CD4-positive, alpha-beta T cell (primary cell): ENCODE measurements around the gene CDHR5. TPM values are rescaled to one million over a fixed set of nuclear protein-coding genes. Genes with fewer than 3 reads are reported as not detected.

Experiments used
- ATAC-seq: fragments of 200-7000 bp; cut with Tn5 transposase; one replicate; pipeline ENCODE4 v1.10.0; 2022; ENCODE audit warnings: mild to moderate bottlenecking; ENCODE audit not compliant: poor library complexity
- CTCF ChIA-PET: fragments of 350-600 bp; sonication (Branson Sonifier 250); formaldehyde crosslinking; loops from one replicate; lab custom pipeline; 2021; ENCODE audit warnings: antibody characterized with exemption, inconsistent platforms; lab: Charles Lee
- POLR2A ChIA-PET: fragments of 350-600 bp; sonication (Branson Sonifier 250); formaldehyde crosslinking; loops from one replicate; lab custom pipeline; 2021; ENCODE audit warnings: antibody characterized with exemption, inconsistent platforms; lab: Charles Lee
- DNase-seq, 14 experiments: peaks; one replicate each; pipeline ENCODE4 v3.0.0-alpha.2; 2013 to 2020; ENCODE audit warnings: mixed read lengths in 2 of 14
- H3K27ac ChIP-seq, 2 donors: one replicate each; pipeline versions ENCODE4 v1.5.1 to v1.7.0; 2013; ENCODE audit warnings: low read length in 2 of 2, low read depth in 1 of 2, mild to moderate bottlenecking in 1 of 2
- H3K27me3 ChIP-seq, 2 experiments: 1 replicate in 1 of 2; 2 replicates in 1 of 2; pipeline versions ENCODE4 v1.6.1 to v1.7.0; 2013; ENCODE audit warnings: low read length in 2 of 2, control low read depth in 1 of 2, mild to moderate bottlenecking in 1 of 2, moderate library complexity in 1 of 2; ENCODE audit not compliant: insufficient read depth in 2 of 2, control insufficient read depth in 1 of 2
- H3K36me3 ChIP-seq: one replicate; pipeline ENCODE4 v1.6.1; 2013; ENCODE audit warnings: low read length, control low read depth; ENCODE audit not compliant: insufficient read depth
- H3K4me1 ChIP-seq: one replicate; pipeline ENCODE4 v1.6.1; 2013; ENCODE audit warnings: low read length, control low read depth; ENCODE audit not compliant: insufficient read depth
- H3K4me3 ChIP-seq: one replicate; pipeline ENCODE4 v1.5.1; 2013; ENCODE audit warnings: mild to moderate bottlenecking, low read length, moderate library complexity
- H3K9me3 ChIP-seq, 2 experiments: 1 replicate in 1 of 2; 2 replicates in 1 of 2; pipeline versions ENCODE4 v1.6.1 to v1.7.0; 2013; ENCODE audit warnings: low read length in 2 of 2, mild to moderate bottlenecking in 2 of 2, control low read depth in 1 of 2, moderate library complexity in 1 of 2; ENCODE audit not compliant: control insufficient read depth in 1 of 2, insufficient read depth in 1 of 2
- H3K27ac Mint-ChIP-seq: one replicate; pipeline ENCODE4 v1.8.0; 2020; ENCODE audit warnings: mixed read lengths
- H3K27me3 Mint-ChIP-seq: one replicate; pipeline ENCODE4 v1.8.0; 2021; ENCODE audit warnings: mixed read lengths
- H3K36me3 Mint-ChIP-seq: one replicate; pipeline ENCODE4 v1.8.0; 2021; ENCODE audit warnings: low read depth, mixed read lengths
- H3K4me1 Mint-ChIP-seq: one replicate; pipeline ENCODE4 v1.8.0; 2021; ENCODE audit warnings: low read depth, mixed read lengths
- H3K4me3 Mint-ChIP-seq: one replicate; pipeline ENCODE4 v1.8.0; 2020; ENCODE audit warnings: mild to moderate bottlenecking, mixed read lengths
- H3K9me3 Mint-ChIP-seq: one replicate; pipeline ENCODE4 v1.8.0; 2020; ENCODE audit warnings: mixed read lengths
- intact Hi-C, 2 experiments: fragments of 100-400 bp; cut with DNase I in 1 of 2; cut with micrococcal nuclease in 1 of 2; formaldehyde crosslinking; loops; one replicate each; pipeline versions ENCODE4 v1.15.1 to v1.9.0; 2023 to 2025; cut with DNase I, micrococcal nuclease
- polyA plus RNA-seq, 2 donors: library from polyadenylated mRNA; unstranded; fragments of 120-200 nt; gene quantifications; one replicate each; pipeline ENCODE4 v1.2.1, GENCODE V29; 2013
- total RNA-seq, 174 experiments: library from RNA in 2 of 174; stranded (reverse) in 2 of 174; gene quantifications; one replicate each; pipeline ENCODE4 v1.2.3 and lab custom pipeline; 2021 to 2026
- TF ChIP-seq, protein P1 (sequence below): fragments of 200-600 bp; IDR thresholded peaks from one replicate; pipeline ENCODE4 v1.8.0; 2022; ENCODE audit warnings: antibody characterized with exemption, mild to moderate bottlenecking

The CDHR5 gene, protein sequence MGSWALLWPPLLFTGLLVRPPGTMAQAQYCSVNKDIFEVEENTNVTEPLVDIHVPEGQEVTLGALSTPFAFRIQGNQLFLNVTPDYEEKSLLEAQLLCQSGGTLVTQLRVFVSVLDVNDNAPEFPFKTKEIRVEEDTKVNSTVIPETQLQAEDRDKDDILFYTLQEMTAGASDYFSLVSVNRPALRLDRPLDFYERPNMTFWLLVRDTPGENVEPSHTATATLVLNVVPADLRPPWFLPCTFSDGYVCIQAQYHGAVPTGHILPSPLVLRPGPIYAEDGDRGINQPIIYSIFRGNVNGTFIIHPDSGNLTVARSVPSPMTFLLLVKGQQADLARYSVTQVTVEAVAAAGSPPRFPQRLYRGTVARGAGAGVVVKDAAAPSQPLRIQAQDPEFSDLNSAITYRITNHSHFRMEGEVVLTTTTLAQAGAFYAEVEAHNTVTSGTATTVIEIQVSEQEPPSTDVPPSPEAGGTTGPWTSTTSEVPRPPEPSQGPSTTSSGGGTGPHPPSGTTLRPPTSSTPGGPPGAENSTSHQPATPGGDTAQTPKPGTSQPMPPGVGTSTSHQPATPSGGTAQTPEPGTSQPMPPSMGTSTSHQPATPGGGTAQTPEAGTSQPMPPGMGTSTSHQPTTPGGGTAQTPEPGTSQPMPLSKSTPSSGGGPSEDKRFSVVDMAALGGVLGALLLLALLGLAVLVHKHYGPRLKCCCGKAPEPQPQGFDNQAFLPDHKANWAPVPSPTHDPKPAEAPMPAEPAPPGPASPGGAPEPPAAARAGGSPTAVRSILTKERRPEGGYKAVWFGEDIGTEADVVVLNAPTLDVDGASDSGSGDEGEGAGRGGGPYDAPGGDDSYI
- not detected for total RNA-seq
- 0.15 TPM for polyA plus RNA-seq (2013, experiment 1 of 2)
- polyA plus RNA-seq (2013, experiment 2 of 2) = 0.20 TPM
- 0 to 0.74 (median 0) reads per million in 172 experiments for total RNA-seq (lab: John Stamatoyannopoulos, UW)

DNA sequence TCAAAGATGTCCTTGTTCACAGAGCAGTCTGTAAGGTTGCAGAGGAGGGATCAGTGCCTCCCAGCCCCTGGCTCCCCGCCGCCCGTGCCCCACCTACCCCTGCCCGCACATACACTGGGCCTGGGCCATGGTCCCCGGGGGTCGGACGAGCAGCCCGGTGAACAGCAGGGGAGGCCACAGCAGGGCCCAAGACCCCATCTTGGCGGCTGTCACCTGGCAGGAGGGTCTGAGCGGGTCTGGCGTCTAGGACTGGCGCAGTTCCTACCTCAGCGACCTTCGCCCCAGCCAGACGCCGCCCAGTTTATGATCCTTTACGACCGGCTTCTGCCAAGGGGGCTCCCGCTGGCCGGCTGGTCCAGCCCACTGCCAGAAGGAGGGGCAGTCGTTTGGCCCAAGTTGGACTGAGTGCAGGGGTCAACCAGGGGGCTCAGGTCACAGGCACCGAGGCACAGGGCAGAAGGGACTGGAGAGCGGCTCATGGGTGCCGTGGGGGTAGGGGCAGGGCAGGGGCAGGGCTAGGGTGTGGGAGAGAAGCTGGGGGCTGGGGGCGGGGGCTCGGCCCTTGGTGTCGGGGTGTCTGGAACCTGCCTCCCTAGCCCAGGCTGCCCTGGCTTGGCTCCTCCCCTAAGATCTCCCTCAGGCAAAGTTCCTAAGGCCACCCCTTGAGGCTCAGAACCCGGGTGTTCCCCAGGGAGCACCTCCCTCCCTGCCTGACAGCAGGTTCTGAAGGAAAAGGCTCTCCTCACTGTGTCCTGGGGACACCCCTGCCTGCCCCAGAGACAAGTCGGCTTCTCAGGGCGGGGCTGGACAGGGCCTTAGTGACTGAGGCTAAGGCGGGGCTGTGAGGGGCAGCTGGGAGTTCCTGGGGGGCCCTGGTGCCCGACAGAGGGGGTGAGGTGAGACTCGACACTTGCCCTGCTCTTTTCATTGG lies at the start of gene CDHR5:
CDHR5 (minus strand) TSS at position 251 of the 931 bp plus-strand sequence; CDS start at position 198, 53 bp downstream.
- Mint-ChIP-seq H3K36me3 (no peaks in the 10 kb centered on the region), H3K4me1 (peaks cover 16% of the 10 kb centered on the region), H3K27me3 (peaks cover 28% of the 10 kb centered on the region), H3K9me3 (no peaks in the 10 kb centered on the region), H3K4me3 (no peak within 1 kb of the TSS), H3K27ac (no peak within 1 kb of the TSS)
- ChIA-PET CTCF (no interaction called here), POLR2A (no interaction called here)
- DNase-seq = peak in 1 of 14 experiments; percentile 26
- H3K4me3 ChIP-seq = no peak within 1 kb of the TSS
- H3K36me3 ChIP-seq = no peaks in the 10 kb centered on the region
- H3K27ac ChIP-seq = no peak within 1 kb of the TSS
- intact Hi-C loops = no loop called here
- peaks cover 22% of the 10 kb centered on the region for H3K4me1 ChIP-seq
- H3K27me3 ChIP-seq = peaks cover 19 to 25% of the 10 kb centered on the region in 2 experiments
- TF ChIP-seq, protein P1, sequence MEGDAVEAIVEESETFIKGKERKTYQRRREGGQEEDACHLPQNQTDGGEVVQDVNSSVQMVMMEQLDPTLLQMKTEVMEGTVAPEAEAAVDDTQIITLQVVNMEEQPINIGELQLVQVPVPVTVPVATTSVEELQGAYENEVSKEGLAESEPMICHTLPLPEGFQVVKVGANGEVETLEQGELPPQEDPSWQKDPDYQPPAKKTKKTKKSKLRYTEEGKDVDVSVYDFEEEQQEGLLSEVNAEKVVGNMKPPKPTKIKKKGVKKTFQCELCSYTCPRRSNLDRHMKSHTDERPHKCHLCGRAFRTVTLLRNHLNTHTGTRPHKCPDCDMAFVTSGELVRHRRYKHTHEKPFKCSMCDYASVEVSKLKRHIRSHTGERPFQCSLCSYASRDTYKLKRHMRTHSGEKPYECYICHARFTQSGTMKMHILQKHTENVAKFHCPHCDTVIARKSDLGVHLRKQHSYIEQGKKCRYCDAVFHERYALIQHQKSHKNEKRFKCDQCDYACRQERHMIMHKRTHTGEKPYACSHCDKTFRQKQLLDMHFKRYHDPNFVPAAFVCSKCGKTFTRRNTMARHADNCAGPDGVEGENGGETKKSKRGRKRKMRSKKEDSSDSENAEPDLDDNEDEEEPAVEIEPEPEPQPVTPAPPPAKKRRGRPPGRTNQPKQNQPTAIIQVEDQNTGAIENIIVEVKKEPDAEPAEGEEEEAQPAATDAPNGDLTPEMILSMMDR = no peak
- peaks cover 0 to 19% of the 10 kb centered on the region in 2 experiments for H3K9me3 ChIP-seq
- ATAC-seq = no peak

DNA sequence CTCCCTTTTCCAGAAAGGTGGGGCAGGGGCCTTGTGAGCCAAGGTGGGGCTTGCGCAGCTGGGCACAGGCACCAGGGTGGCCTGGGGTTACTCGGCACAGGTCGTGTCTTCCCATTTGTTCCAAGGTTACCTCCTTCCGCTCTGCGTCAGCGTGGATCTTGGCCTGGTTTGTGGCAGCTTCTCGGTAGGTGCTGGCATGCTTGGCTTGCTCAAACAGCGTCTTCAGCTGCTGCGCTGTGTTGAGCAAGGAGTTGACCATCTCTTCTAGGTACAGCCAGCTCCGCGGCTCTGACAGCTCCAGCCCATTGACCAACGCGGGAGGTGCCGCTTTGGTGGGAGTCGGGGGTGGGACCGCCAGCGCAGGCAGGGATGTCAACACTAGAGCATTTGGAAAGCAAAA lies 49.7 kb upstream of the CDHR5 start:
- Histone ChIP-seq H3K4me1 (no peaks in the 10 kb centered on the region), H3K27me3 (no peaks in the 10 kb centered on the region), H3K4me3 (no peak overlapping the region), H3K36me3 (peaks cover 37% of the 10 kb centered on the region), H3K27ac (no peak overlapping the region), H3K9me3 (no peaks in the 10 kb centered on the region)
- no peak overlapping the region for H3K27ac Mint-ChIP-seq
- CTCF ChIA-PET = no interaction called here
- DNase-seq = no peak
- no peaks in the 10 kb centered on the region for H3K4me1 Mint-ChIP-seq
- H3K27me3 Mint-ChIP-seq = no peaks in the 10 kb centered on the region
- POLR2A ChIA-PET = no interaction called here
- H3K36me3 Mint-ChIP-seq = peaks cover 44% of the 10 kb centered on the region
- no peak overlapping the region for H3K4me3 Mint-ChIP-seq
- intact Hi-C loops = no loop called here
- no peaks in the 10 kb centered on the region for H3K9me3 Mint-ChIP-seq
- ATAC-seq = no peak
- TF ChIP-seq, protein P1 = no peak

DNA sequence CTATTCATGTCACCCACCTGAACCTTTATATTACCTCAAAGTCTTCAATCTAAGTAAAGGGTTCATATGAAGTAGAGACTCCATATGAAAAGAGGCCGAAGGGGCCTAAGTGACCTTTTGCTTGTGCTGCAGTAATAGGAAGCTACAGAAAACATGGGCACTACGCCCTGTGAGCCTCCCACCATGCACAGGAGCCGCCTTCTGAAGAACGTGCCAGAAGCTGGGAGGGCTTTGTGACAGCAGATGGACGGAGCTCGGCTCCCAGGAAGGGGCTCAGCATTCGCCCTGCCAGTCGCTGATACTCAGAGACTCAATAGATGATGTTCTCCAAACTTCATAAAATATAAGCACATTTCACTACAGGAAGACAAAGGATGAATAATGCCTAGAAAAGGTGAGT lies 49.1 kb upstream of the CDHR5 start:
- no peaks in the 10 kb centered on the region for H3K9me3 Mint-ChIP-seq
- no peak overlapping the region for H3K27ac Mint-ChIP-seq
- Histone ChIP-seq H3K36me3 (peaks cover 37% of the 10 kb centered on the region), H3K4me3 (no peak overlapping the region), H3K27ac (no peak overlapping the region), H3K27me3 (no peaks in the 10 kb centered on the region), H3K9me3 (no peaks in the 10 kb centered on the region), H3K4me1 (no peaks in the 10 kb centered on the region)
- no peak overlapping the region for H3K4me3 Mint-ChIP-seq
- H3K27me3 Mint-ChIP-seq = no peaks in the 10 kb centered on the region
- peaks cover 41% of the 10 kb centered on the region for H3K36me3 Mint-ChIP-seq
- intact Hi-C loops = no loop called here
- H3K4me1 Mint-ChIP-seq = no peaks in the 10 kb centered on the region
- ChIA-PET POLR2A (no interaction called here), CTCF (no interaction called here)
- ATAC-seq = no peak
- no peak for DNase-seq
- TF ChIP-seq, protein P1 = no peak
